Jurkat, Clone E6-1 (cell line): ENCODE measurements around the gene ZNF99. TPM values are rescaled to one million over a fixed set of nuclear protein-coding genes. Genes with fewer than 3 reads are reported as not detected.
"Not testable (repeated sequence)": the region's sequence is repeated elsewhere in the genome, so short reads cannot be mapped to it uniquely, and the experiment has no call there.

ENCODE experiments used
- DNase-seq: peaks from one replicate; pipeline ENCODE4 v3.0.0-alpha.2; 2011; ENCODE audit warnings: low read depth, low spot score
- H3K4me3 ChIP-seq: 2 replicates; pipeline ENCODE4 v1.5.1; 2011; ENCODE audit warnings: mild to moderate bottlenecking, low read length, control low read depth, moderate library complexity
- polyA plus RNA-seq: library from polyadenylated mRNA; unstranded; fragments of >200 nt; gene quantifications from one replicate; pipeline ENCODE4 v1.2.1, GENCODE V29; 2012; ENCODE audit warnings: missing spikeins; ENCODE audit not compliant: insufficient read length, insufficient read depth

ZNF99 gene
- not detected for polyA plus RNA-seq

- no peak for DNase-seq
- no peak within 1 kb of the TSS for H3K4me3 ChIP-seq
Measured at GRCh38 chr19:22783651-22784410, at the start of gene ZNF99. ZNF99 (minus strand) TSS chr19:22784151; CDS start chr19:22784016, 135 bp downstream.

GRCh38 chr19:22832031-22832762 lies 48.2 kb upstream of the ZNF99 start, which contains the start of gene ZNF723:
ZNF723 (plus strand) TSS chr19:22832291; CDS start chr19:22832380, 89 bp downstream.
- H3K4me3 ChIP-seq, result no peak within 1 kb of the TSS

GRCh38 chr19:22831211-22831610 lies 47.3 kb upstream of the ZNF99 start:
- H3K4me3 ChIP-seq, result no peak overlapping the region
- DNase-seq, result no peak

More at GRCh38 chr19:22832031-22832762, 48.2 kb upstream of the ZNF99 start, which contains the start of gene ZNF723:
- no peak for DNase-seq

- no peak overlapping the region for H3K4me3 ChIP-seq
Measured at GRCh38 chr19:22814124-22814523, 30.2 kb upstream of the ZNF99 start.

GRCh38 chr19:22807061-22807835 lies 23.3 kb upstream of the ZNF99 start:
- DNase-seq, result no peak
- H3K4me3 ChIP-seq, result no peak overlapping the region

More at GRCh38 chr19:22814124-22814523, 30.2 kb upstream of the ZNF99 start:
- DNase-seq, result no peak

GRCh38 chr19:22806418-22806817 lies 22.5 kb upstream of the ZNF99 start:
- no peak overlapping the region for H3K4me3 ChIP-seq
- DNase-seq, result no peak

- H3K4me3 ChIP-seq, result no peak overlapping the region
- DNase-seq, result no peak
Measured at GRCh38 chr19:22797040-22797439, 13.1 kb upstream of the ZNF99 start.

GRCh38 chr19:22792863-22793262 lies 8.9 kb upstream of the ZNF99 start:
- not testable (repeated sequence) for H3K4me3 ChIP-seq, DNase-seq

GRCh38 chr19:22735911-22736645 lies 47.9 kb downstream of the ZNF99 start:
- no peak for DNase-seq
- no peak overlapping the region for H3K4me3 ChIP-seq

GRCh38 chr19:22733691-22734090 lies 50.3 kb downstream of the ZNF99 start:
- no peak overlapping the region for H3K4me3 ChIP-seq
- DNase-seq, result no peak

GRCh38 chr19:22728214-22728613 lies 55.7 kb downstream of the ZNF99 start:
- not testable (repeated sequence) for DNase-seq, H3K4me3 ChIP-seq

GRCh38 chr19:22721533-22721932 lies 62.4 kb downstream of the ZNF99 start:
- DNase-seq, result not testable (repeated sequence)

GRCh38 chr19:22708983-22709382 lies 75.0 kb downstream of the ZNF99 start:
- DNase-seq, result no peak
- no peak overlapping the region for H3K4me3 ChIP-seq

More at GRCh38 chr19:22721533-22721932, 62.4 kb downstream of the ZNF99 start:
- not testable (repeated sequence) for H3K4me3 ChIP-seq

- not testable (repeated sequence) for DNase-seq, H3K4me3 ChIP-seq
Measured at GRCh38 chr19:22703096-22703495, 80.9 kb downstream of the ZNF99 start.

GRCh38 chr19:22702661-22703060 lies 81.3 kb downstream of the ZNF99 start:
- DNase-seq, H3K4me3 ChIP-seq: not testable (repeated sequence)
